ENCODE results near the gene CLIC3. TPM values are rescaled to one million over a fixed set of nuclear protein-coding genes. Genes with fewer than 3 reads are reported as not detected.

The CLIC3 gene
- total RNA-seq, 1 experiment from 2014 or later, result 4.3 TPM

DNA sequence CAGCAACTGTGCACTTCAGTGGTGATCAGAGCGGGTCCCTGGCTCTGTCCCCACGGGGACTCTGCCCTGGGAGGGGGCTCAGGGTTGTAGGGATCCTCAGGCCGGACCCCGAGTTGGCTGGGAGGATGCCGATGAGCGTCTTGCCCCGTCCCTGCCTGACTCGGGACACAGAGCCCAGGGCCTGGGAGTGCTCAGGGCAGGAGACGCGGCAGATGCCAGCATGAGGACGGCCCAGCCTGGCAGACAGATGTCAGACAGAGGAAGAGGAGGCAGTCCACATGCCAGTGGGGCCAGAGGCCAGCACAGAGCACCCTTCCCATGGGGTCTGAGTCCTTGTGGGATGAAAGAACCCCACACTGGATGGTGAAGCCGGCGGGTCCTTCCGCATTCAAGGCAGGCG, 33.0 kb downstream of the CLIC3 start:
- Histone ChIP-seq H2AFZ (ENCODE audit: low read length) (no peak overlapping the region), H3K27me3 (ENCODE audit: low read length) (no peaks in the 10 kb centered on the region), H3K4me3 (ENCODE audit: low read length) (no peak overlapping the region), H4K20me1 (ENCODE audit: low read length) (no peaks in the 10 kb centered on the region), H3K27ac (ENCODE audit: low read length) (no peak overlapping the region), H3K4me2 (ENCODE audit: low read length) (no peak overlapping the region), H3K9me2 (replicated peaks; ENCODE audit: low read length) (no peaks in the 10 kb centered on the region), H3F3A (ENCODE audit: low read length, unreplicated experiment) (no peaks in the 10 kb centered on the region), H3K36me3 (ENCODE audit: low read depth, low read length) (no peaks in the 10 kb centered on the region), H3K4me1 (ENCODE audit: insufficient read depth, low read length) (peaks cover 8% of the 10 kb centered on the region), H3K79me2 (ENCODE audit: low read length) (no peaks in the 10 kb centered on the region), H3K9ac (ENCODE audit: low read length) (no peak overlapping the region), H3K9me3 (ENCODE audit: low read length) (no peaks in the 10 kb centered on the region)
- POLR2A ChIA-PET (ENCODE audit: unreplicated experiment), result no interaction called here
- DNase-seq (no peak), ATAC-seq (no peak)
- no TSS peak for BruUV-seq (replicated peaks)
- intact Hi-C loops (cut with micrococcal nuclease), result no loop called here
- no peak for TF ChIP-seq EZH2 (IDR thresholded peaks at IDR 0.05; ENCODE audit: low read length, unreplicated experiment)
- no peak for TF ChIP-seq EZH2phosphoT487 (IDR thresholded peaks at IDR 0.05; ENCODE audit: borderline replicate concordance, low read length)
- CTCF ChIA-PET, result no interaction called here

DNA sequence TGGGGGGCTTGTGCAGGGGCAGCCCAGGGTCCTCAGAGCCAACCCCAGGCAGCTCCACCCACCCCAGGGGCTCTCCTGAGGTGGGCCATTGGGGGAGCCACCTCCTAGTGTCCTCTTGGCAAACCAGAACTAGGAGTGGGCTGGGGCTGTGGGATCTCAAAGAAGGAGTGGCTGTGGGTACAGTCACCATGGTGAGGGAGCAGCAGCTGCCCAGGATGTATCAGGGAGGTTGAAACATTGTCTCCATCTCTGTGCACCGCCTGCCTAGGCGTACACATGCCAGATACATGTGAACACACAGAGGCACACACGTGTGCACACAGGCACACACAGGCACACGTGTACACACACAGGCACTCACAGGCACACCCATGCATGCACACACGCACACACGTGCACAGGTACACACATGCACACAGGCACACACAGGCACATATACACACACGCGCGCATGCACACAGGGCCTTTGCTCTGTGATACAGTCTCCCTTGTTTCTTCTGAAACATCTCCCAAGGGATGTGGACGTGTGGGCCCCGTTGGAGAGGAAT, 33.6 kb downstream of the CLIC3 start:
- no peaks in the 10 kb centered on the region for H3K79me2 ChIP-seq (ENCODE audit: low read length)
- CTCF ChIA-PET, result no interaction called here
- H3F3A ChIP-seq (ENCODE audit: low read length, unreplicated experiment), result no peaks in the 10 kb centered on the region
- DNase-seq (no peak), ATAC-seq (no peak)
- no peak overlapping the region for H3K4me3 ChIP-seq (ENCODE audit: low read length)
- TF ChIP-seq EZH2 (IDR thresholded peaks at IDR 0.05; ENCODE audit: low read length, unreplicated experiment) (no peak), EZH2phosphoT487 (IDR thresholded peaks at IDR 0.05; ENCODE audit: borderline replicate concordance, low read length) (no peak)
- TF ChIP-seq, protein P1, sequence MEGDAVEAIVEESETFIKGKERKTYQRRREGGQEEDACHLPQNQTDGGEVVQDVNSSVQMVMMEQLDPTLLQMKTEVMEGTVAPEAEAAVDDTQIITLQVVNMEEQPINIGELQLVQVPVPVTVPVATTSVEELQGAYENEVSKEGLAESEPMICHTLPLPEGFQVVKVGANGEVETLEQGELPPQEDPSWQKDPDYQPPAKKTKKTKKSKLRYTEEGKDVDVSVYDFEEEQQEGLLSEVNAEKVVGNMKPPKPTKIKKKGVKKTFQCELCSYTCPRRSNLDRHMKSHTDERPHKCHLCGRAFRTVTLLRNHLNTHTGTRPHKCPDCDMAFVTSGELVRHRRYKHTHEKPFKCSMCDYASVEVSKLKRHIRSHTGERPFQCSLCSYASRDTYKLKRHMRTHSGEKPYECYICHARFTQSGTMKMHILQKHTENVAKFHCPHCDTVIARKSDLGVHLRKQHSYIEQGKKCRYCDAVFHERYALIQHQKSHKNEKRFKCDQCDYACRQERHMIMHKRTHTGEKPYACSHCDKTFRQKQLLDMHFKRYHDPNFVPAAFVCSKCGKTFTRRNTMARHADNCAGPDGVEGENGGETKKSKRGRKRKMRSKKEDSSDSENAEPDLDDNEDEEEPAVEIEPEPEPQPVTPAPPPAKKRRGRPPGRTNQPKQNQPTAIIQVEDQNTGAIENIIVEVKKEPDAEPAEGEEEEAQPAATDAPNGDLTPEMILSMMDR (conservative IDR thresholded peaks at IDR 0.05; ENCODE audit: low read depth, low read length), result no peak
- H3K36me3 ChIP-seq (ENCODE audit: low read depth, low read length), result no peaks in the 10 kb centered on the region
- H3K9me3 ChIP-seq (ENCODE audit: low read length), result no peaks in the 10 kb centered on the region
- H3K4me1 ChIP-seq (ENCODE audit: insufficient read depth, low read length), result peaks cover 8% of the 10 kb centered on the region
- H3K27me3 ChIP-seq (ENCODE audit: low read length), result no peaks in the 10 kb centered on the region
- no peaks in the 10 kb centered on the region for H3K9me2 ChIP-seq (replicated peaks; ENCODE audit: low read length)
- POLR2A ChIA-PET (ENCODE audit: unreplicated experiment), result no interaction called here
- H2AFZ ChIP-seq (ENCODE audit: low read length), result no peak overlapping the region
- H4K20me1 ChIP-seq (ENCODE audit: low read length), result no peaks in the 10 kb centered on the region
- H3K27ac ChIP-seq (ENCODE audit: low read length), result no peak overlapping the region
- no peak overlapping the region for H3K9ac ChIP-seq (ENCODE audit: low read length)
- H3K4me2 ChIP-seq (ENCODE audit: low read length), result no peak overlapping the region
- no TSS peak for BruUV-seq (replicated peaks)
- intact Hi-C loops (cut with micrococcal nuclease), result no loop called here

DNA sequence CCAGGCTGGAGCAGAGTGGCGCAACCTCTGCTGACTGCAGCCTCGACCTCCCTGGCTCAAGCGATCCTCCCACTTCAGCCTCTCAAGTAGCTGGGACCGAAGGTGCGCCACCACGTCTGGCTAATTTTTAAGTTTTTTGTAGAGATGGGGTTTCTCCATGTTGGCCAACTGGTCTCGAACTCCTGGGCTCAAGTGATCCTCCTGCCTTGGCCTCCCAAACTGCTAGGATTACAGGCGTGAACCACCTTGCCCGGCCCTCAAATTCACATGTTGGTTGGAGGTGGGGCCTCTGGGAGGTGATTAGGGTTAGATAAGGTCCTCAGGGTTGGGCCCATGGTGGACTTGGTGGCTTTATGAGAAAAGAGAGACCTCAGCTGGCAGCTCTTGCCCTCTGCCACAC, 34.2 kb downstream of the CLIC3 start:
- no peak overlapping the region for H3K4me3 ChIP-seq (ENCODE audit: low read length)
- ChIA-PET POLR2A (ENCODE audit: unreplicated experiment) (no interaction called here), CTCF (no interaction called here)
- no peaks in the 10 kb centered on the region for H3F3A ChIP-seq (ENCODE audit: low read length, unreplicated experiment)
- TF ChIP-seq EZH2 (IDR thresholded peaks at IDR 0.05; ENCODE audit: low read length, unreplicated experiment) (no peak), EZH2phosphoT487 (IDR thresholded peaks at IDR 0.05; ENCODE audit: borderline replicate concordance, low read length) (no peak)
- TF ChIP-seq, protein P1 (conservative IDR thresholded peaks at IDR 0.05; ENCODE audit: low read depth, low read length), result no peak
- no peaks in the 10 kb centered on the region for H3K79me2 ChIP-seq (ENCODE audit: low read length)
- ATAC-seq, result no peak
- BruUV-seq (replicated peaks), result no TSS peak
- H4K20me1 ChIP-seq (ENCODE audit: low read length), result no peaks in the 10 kb centered on the region
- no peak overlapping the region for H3K4me2 ChIP-seq (ENCODE audit: low read length)
- DNase-seq, result no peak
- H3K9me3 ChIP-seq (ENCODE audit: low read length), result no peaks in the 10 kb centered on the region
- H3K9me2 ChIP-seq (replicated peaks; ENCODE audit: low read length), result no peaks in the 10 kb centered on the region
- no peak overlapping the region for H3K27ac ChIP-seq (ENCODE audit: low read length)
- peaks cover 8% of the 10 kb centered on the region for H3K4me1 ChIP-seq (ENCODE audit: insufficient read depth, low read length)
- H3K36me3 ChIP-seq (ENCODE audit: low read depth, low read length), result no peaks in the 10 kb centered on the region
- no peak overlapping the region for H2AFZ ChIP-seq (ENCODE audit: low read length)
- H3K27me3 ChIP-seq (ENCODE audit: low read length), result no peaks in the 10 kb centered on the region
- no peak overlapping the region for H3K9ac ChIP-seq (ENCODE audit: low read length)
- intact Hi-C loops (cut with micrococcal nuclease), result no loop called here

Data from PC-3 (cell line).